Muscle of leg (tissue), 11 donors: ENCODE results near the gene CBFA2T3. TPM values are rescaled to one million over a fixed set of nuclear protein-coding genes. Genes with fewer than 3 reads are reported as not detected.

Experiments
- DNase-seq: peaks from one replicate; pipeline ENCODE4 v3.0.0; 2013
- H3K27ac ChIP-seq: one replicate; pipeline ENCODE4 v1.5.1; 2013; ENCODE audit warnings: mild to moderate bottlenecking, low read length, control low read depth
- H3K27me3 ChIP-seq: one replicate; pipeline ENCODE4 v1.6.1; 2013; ENCODE audit warnings: low read length; ENCODE audit not compliant: control insufficient read depth, insufficient read depth
- H3K36me3 ChIP-seq: one replicate; pipeline ENCODE4 v1.6.1; 2013; ENCODE audit warnings: low read length; ENCODE audit not compliant: control insufficient read depth, insufficient read depth
- H3K4me1 ChIP-seq: one replicate; pipeline ENCODE4 v1.6.1; 2013; ENCODE audit warnings: low read length; ENCODE audit not compliant: control insufficient read depth, insufficient read depth
- H3K4me3 ChIP-seq: one replicate; pipeline ENCODE4 v1.5.1; 2013; ENCODE audit warnings: low read length, control low read depth
- H3K9me3 ChIP-seq: replicated peaks from 2 replicates; pipeline ENCODE4 v1.6.1; 2013; ENCODE audit warnings: low read depth, low read length; ENCODE audit not compliant: control insufficient read depth
- WGBS: methylation state at CpG from one replicate; pipeline ENCODE4 v1.1.5; 2013; ENCODE audit warnings: missing lambda C conversion rate; ENCODE audit not compliant: insufficient coverage; 5-methylcytosine and 5-hydroxymethylcytosine counted together
- polyA plus RNA-seq, 8 donors: library from polyadenylated mRNA; unstranded; fragments of 120-200 nt; gene quantifications; one replicate each; pipeline versions ENCODE4 v1.2.1 to v1.2.3, GENCODE V29; 2013; ENCODE audit warnings: inconsistent platforms in 1 of 8, low replicate concordance in 1 of 8; ENCODE audit not compliant: insufficient read length in 8 of 8, insufficient read depth in 1 of 8
- total RNA-seq: library from RNA; stranded (reverse); fragments of 120-200 nt; gene quantifications from one replicate; pipeline ENCODE4 v1.2.4, GENCODE V29; 2013

The CBFA2T3 gene
- total and polyA plus RNA-seq, 9 donors: 3.8 to 23.0 (median 17.8) TPM

DNA sequence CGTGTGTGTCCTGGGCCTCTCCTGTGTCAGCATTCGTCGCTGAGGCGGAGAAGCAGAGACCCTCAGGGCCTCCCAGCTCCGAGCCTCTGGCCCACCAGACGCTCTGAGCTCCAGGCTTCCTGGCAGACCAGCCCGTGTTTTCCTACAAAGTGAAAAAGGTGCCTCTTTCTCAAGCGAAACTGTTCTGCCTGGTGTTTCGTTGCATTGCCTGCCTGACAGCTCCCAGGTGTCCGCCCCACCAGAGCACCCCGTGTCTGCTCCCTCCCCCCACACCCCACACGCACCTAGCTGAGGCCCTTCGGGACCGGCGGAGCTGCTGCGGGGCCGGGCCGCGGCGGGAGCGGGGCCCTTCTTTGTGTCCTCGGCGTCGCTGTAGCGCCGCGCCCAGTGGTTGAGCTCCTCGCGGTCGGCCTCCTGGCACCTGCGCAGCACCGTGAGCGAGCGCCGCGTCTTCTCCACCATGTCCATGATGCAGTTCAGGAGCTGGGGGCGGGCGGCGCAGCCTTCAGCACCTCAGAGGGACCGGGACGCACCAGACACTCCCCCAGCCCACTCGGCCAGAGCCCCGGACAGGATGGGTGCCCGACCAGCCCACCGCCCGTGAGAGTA is 95.9 kb downstream of the CBFA2T3 start:
- H3K27ac ChIP-seq: no peak overlapping the region
- H3K4me1 ChIP-seq: peaks cover 63% of the 10 kb centered on the region
- H3K4me3 ChIP-seq: no peak overlapping the region
- peaks cover 76% of the 10 kb centered on the region for H3K36me3 ChIP-seq
- no peaks in the 10 kb centered on the region for H3K27me3 ChIP-seq
- DNase-seq: no peak
- 36% methylated on average over 32 of the region's 46 CpGs for WGBS
- H3K9me3 ChIP-seq: no peaks in the 10 kb centered on the region

DNA sequence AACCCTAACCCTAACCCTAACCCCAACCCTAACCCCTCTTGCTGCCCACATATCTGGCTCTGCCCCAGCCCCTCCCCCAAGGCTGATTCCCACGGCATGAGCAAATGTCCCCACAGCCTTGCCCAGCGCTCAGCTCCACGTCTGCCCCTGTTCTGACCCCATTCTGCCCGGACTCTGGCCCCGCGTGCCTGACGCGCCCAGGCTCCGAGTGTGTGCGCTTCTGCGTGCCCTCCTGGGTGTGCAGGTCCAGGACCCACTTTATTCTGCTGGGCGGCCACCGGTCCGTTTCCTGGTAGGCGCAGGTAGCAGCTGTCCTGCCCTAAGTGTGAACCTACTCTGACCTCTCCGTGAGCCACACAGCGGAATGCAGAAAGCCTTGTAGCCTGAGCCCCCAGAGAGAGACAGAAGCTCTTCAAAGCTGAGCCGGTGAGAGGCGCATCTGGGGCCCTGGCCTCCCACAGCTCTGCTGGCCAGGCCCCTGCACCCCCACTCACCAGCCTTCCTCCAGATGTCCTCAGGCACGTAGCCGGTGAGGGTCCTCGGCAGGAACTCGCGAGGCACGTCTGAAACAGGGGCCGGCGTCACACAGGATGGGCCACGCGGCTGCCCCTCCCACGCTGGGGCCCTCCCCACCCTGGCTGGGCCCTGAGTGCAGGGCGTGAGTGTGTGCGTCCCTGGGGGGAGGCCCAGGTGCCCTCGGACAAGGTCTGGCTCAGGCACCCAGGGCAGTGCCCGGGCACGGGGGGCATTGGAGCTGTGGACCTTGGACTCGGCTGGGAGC is 96.6 kb downstream of the CBFA2T3 start:
- H3K27ac ChIP-seq: no peak overlapping the region
- H3K4me1 ChIP-seq: peaks cover 57% of the 10 kb centered on the region
- H3K27me3 ChIP-seq: no peaks in the 10 kb centered on the region
- peaks cover 79% of the 10 kb centered on the region for H3K36me3 ChIP-seq
- 65% methylated on average over 36 of the region's 36 CpGs for WGBS
- no peaks in the 10 kb centered on the region for H3K9me3 ChIP-seq
- no peak overlapping the region for H3K4me3 ChIP-seq
- no peak for DNase-seq

DNA sequence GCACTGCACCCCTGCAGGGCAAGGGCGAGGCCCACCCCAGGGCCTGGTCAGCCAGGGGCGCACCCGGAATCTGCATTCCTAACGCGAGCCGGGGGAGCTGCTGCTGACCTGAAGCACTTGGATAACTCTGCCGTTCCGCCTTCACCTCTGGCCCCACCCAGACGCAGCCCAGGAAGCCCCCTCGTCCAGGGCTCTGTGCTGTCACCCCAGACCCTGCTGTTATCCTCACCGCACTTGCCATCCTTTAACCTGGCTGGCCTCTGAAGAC is 97.3 kb downstream of the CBFA2T3 start:
- H3K4me1 ChIP-seq: peaks cover 50% of the 10 kb centered on the region
- H3K27ac ChIP-seq: no peak overlapping the region
- no peak overlapping the region for H3K4me3 ChIP-seq
- DNase-seq: no peak
- H3K27me3 ChIP-seq: no peaks in the 10 kb centered on the region
- WGBS: 86% methylated on average over 11 of the region's 11 CpGs
- H3K9me3 ChIP-seq: no peaks in the 10 kb centered on the region
- H3K36me3 ChIP-seq: peaks cover 76% of the 10 kb centered on the region

DNA sequence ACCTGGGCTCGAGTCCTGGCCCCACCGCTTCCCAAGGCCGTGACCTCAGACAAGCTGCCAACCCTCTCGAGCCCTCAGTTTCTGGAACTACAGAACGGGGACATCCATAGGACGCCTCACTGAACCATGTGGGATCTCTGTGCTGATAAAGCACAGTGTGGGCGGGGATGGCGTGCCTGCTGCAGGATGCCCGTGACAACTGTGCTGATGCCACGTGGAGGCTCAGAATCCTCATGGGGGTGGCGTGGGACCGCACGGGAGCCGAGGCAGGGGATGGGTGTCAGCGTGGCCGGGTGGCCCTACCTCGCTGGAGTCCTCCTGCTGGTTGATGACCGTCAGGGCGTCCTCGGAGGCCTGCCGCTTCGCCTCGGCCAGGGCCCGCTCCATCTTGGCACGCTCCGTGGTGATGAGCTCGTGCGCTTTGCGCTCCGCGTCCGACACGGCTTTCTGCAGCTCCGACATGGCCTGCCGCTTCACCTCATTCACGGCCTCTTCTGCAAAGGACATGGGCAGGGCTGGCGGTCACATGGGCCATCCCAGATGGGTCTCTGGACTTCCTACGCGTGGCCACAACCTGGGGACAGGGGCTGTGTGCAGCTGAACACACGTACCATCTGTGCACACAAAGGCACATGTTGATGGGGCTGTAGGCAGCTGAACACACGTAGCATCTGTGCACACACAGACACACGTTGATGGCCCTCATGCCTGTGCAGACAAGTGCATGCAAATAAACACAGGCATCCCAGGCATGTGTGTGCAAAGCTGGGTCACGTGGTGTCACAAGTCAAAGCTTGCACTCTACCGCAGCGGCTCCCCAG is 97.8 kb downstream of the CBFA2T3 start:
- DNase-seq: no peak

DNA sequence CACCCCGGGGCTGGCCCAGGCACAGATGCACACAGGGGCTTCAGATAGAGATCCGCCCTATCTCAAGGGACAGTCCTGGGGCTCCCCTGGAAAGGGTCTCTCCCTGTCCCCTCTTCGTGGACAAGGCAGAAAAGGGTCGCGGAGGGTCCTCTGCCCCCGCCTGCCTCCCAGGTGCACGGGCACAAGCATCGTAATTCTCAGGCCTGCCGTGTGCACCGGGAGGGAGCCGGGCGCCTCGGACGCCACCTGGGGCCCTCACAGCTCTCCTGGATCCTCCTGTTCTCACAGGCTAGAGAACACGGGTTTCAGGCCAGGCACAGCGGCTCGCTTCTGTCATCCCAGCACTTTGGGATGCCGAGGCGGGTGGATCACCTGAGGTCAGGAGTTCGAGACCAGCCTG is 98.7 kb downstream of the CBFA2T3 start:
- 89% methylated on average over 15 of the region's 20 CpGs for WGBS
- H3K36me3 ChIP-seq: peaks cover 79% of the 10 kb centered on the region
- no peaks in the 10 kb centered on the region for H3K27me3 ChIP-seq
- no peak overlapping the region for H3K27ac ChIP-seq
- no peaks in the 10 kb centered on the region for H3K9me3 ChIP-seq
- DNase-seq: no peak
- no peak overlapping the region for H3K4me3 ChIP-seq
- H3K4me1 ChIP-seq: peaks cover 38% of the 10 kb centered on the region

More for the DNA sequence above, 97.8 kb downstream of the CBFA2T3 start:
- H3K27ac ChIP-seq: no peak overlapping the region
- no peaks in the 10 kb centered on the region for H3K9me3 ChIP-seq
- no peaks in the 10 kb centered on the region for H3K27me3 ChIP-seq
- WGBS: 87% methylated on average over 45 of the region's 45 CpGs
- H3K4me1 ChIP-seq: peaks cover 44% of the 10 kb centered on the region
- no peak overlapping the region for H3K4me3 ChIP-seq
- H3K36me3 ChIP-seq: peaks cover 79% of the 10 kb centered on the region

DNA sequence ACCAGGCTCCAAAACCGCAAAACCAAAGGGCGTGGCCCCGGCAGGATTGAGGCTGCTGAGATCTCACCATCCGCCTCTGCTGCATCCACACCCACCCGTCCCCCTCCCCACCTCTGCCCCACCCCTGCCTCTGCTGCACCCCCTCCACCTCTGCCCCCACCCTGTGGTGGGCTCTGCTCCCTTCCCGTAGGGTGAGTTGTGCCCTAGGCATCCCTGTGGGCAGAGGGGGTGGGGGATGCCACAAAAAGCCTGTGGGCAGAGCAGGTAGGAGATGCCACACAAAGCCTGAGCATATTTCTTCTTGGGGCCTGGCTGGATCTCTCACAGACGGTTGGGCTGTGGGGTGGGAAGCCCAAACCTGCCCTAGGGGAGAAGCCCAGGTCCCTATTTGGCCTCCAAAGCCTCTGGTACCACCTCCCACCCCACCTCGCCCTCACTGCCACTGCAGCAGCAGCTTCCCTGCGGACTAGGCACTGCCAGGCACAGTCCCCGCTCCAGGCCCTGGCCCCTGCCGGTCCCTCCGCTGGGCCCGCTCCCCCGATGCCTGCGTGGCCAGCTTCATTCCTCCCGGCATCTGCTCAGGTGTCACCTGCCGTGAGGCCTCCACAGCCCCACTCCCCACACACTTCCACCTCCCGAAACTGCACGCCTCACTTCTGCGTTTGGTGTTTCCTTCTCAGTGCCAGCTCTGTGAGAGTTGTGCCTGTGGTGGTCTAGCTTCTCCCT is 99.3 kb downstream of the CBFA2T3 start:
- no peak overlapping the region for H3K4me3 ChIP-seq
- peaks cover 73% of the 10 kb centered on the region for H3K36me3 ChIP-seq
- no peaks in the 10 kb centered on the region for H3K9me3 ChIP-seq
- no peak for DNase-seq
- peaks cover 32% of the 10 kb centered on the region for H3K4me1 ChIP-seq
- no peaks in the 10 kb centered on the region for H3K27me3 ChIP-seq
- 95% methylated on average over 11 of the region's 20 CpGs for WGBS
- no peak overlapping the region for H3K27ac ChIP-seq

DNA sequence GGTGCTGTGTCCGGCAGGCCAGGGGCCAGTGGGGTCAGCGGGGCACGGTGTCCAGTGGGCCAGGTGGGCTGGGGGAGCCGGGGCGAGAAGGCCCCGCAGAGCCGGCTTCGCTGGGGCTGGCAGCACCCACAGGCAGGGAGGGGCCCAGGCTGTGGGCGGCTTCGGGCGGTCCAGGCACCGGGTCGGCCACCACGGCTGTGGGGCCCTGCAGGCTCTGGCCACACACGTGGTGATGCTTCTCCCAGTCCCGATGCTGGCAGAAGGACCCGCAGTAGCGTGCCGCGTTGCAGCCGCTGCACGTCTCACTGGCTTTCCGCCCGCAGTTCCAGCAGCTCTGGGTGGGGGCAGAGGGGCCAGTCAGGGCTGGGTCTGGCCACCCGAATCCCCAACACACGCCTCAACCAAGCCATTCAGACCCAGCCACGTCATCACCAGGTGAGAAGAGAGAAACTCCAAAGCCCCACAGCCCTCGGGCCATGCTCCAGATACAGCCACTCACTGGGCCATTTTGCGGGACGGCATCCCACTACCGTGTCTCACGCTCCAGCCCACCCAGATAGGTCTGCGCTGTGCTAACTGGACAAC is 100.0 kb downstream of the CBFA2T3 start:
- no peaks in the 10 kb centered on the region for H3K27me3 ChIP-seq
- peaks cover 66% of the 10 kb centered on the region for H3K36me3 ChIP-seq
- no peak overlapping the region for H3K4me3 ChIP-seq
- no peaks in the 10 kb centered on the region for H3K9me3 ChIP-seq
- H3K27ac ChIP-seq: no peak overlapping the region
- no peak for DNase-seq
- H3K4me1 ChIP-seq: peaks cover 28% of the 10 kb centered on the region
- 81% methylated on average over 32 of the region's 33 CpGs for WGBS

DNA sequence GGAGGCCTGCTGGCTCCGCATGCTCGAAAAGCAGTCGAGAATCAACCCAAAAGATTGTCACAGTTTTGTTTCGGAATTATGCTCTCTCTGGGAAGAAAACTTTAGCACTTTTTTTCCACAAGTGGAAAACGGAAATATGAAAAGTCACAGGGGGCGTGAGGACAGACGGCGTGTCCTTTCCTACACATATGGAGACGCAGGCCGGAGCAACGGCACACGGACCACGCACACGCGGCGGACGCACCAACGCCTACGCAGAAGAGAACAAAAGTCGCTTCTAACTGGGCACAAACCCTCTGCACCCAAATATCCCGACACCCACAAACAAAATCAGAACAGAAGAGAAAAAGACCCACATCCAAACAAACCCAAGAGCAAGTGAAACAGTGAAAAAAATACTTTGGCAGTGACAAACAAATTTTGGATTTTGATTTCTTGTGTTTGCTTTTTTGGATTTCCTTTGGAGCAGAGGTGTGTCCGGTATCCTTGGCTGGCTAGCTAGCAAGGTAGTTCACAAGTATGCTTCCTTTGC is 101.2 kb downstream of the CBFA2T3 start:
- peaks cover 12% of the 10 kb centered on the region for H3K27me3 ChIP-seq
- peaks cover 56% of the 10 kb centered on the region for H3K36me3 ChIP-seq
- no peaks in the 10 kb centered on the region for H3K9me3 ChIP-seq
- peaks cover 23% of the 10 kb centered on the region for H3K4me1 ChIP-seq
- no peak for DNase-seq
- H3K27ac ChIP-seq: no peak overlapping the region
- WGBS: 83% methylated on average over 17 of the region's 22 CpGs
- no peak overlapping the region for H3K4me3 ChIP-seq

DNA sequence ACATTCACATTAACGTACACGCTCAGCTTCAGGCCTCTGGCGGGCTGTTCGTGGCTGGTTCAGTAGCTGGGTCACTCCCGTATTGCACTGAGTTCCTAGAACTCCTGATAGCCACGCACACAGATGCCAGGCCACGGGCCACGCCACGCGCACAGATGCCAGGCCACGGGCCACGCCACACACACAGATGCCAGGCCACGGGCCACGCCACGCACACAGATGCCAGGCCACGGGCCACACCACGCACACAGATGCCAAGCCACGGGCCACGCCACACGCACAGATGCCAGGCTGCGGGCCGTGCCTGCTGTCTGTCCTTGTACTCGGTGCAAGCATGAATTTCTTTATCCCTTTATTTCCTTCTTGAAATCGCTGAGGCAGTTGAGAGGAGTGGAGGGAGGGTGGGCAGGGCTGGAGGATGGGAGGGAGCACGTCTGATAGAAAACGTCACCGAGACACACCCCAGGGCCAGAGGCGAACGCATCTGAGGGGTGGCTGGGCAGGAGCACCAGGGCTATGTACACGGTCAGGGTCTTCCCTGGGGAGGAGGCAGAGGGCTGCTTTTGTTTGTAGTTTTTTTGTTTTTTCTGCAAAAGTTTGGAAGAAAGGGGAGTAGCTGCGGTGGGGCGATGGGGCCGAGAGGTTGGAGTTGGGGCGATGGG is 101.9 kb downstream of the CBFA2T3 start:
- H3K27me3 ChIP-seq: peaks cover 18% of the 10 kb centered on the region
- 90% methylated on average over 22 of the region's 34 CpGs for WGBS
- peaks cover 49% of the 10 kb centered on the region for H3K36me3 ChIP-seq
- H3K9me3 ChIP-seq: no peaks in the 10 kb centered on the region
- peaks cover 21% of the 10 kb centered on the region for H3K4me1 ChIP-seq
- no peak overlapping the region for H3K4me3 ChIP-seq
- no peak overlapping the region for H3K27ac ChIP-seq
- DNase-seq: no peak
